NB4 (cell line): Measurements from ENCODE around the gene ELK4.

Experiments used
- TF ChIP-seq, protein P1 (sequence below): IDR thresholded peaks from one replicate; pipeline ENCODE4 v1.5.1; 2012; ENCODE audit warnings: low read depth, low read length
- TF ChIP-seq, protein P2 (sequence below): IDR thresholded peaks from 2 replicates; pipeline ENCODE4 v1.6.1; 2011; ENCODE audit warnings: low read depth, low read length

DNA sequence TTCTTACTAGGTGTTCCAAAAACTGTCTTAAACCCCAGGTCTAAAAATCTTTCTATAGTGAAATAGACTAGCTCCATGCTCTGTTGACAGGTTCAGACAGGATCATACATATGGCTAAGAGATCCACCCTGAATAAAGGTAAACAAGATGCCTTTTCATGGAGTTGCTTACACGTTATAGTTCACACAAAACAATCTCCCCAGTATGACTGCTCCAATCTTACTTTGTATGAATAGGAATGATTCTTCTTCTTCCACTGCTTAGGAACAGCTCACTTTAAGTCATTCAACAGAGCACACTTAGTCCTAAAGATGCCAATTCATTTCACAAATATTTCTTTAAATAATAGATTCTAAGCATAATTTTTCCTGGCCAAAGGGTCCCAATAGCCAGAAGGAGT is 16.0 kb downstream of the ELK4 start:
- TF ChIP-seq, protein P1, sequence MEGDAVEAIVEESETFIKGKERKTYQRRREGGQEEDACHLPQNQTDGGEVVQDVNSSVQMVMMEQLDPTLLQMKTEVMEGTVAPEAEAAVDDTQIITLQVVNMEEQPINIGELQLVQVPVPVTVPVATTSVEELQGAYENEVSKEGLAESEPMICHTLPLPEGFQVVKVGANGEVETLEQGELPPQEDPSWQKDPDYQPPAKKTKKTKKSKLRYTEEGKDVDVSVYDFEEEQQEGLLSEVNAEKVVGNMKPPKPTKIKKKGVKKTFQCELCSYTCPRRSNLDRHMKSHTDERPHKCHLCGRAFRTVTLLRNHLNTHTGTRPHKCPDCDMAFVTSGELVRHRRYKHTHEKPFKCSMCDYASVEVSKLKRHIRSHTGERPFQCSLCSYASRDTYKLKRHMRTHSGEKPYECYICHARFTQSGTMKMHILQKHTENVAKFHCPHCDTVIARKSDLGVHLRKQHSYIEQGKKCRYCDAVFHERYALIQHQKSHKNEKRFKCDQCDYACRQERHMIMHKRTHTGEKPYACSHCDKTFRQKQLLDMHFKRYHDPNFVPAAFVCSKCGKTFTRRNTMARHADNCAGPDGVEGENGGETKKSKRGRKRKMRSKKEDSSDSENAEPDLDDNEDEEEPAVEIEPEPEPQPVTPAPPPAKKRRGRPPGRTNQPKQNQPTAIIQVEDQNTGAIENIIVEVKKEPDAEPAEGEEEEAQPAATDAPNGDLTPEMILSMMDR, result no peak
- TF ChIP-seq, protein P2, sequence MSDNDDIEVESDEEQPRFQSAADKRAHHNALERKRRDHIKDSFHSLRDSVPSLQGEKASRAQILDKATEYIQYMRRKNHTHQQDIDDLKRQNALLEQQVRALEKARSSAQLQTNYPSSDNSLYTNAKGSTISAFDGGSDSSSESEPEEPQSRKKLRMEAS, result no peak
